ENCODE results near the gene SVBP. TPM values are rescaled to one million over a fixed set of nuclear protein-coding genes. Genes with fewer than 3 reads are reported as not detected.
A peak's percentile ranks its signal among the peaks of the same experiment; 100 is the strongest.

Gene SVBP
- total RNA-seq, 1 donor from 2014 or later: 47.5 TPM

DNA sequence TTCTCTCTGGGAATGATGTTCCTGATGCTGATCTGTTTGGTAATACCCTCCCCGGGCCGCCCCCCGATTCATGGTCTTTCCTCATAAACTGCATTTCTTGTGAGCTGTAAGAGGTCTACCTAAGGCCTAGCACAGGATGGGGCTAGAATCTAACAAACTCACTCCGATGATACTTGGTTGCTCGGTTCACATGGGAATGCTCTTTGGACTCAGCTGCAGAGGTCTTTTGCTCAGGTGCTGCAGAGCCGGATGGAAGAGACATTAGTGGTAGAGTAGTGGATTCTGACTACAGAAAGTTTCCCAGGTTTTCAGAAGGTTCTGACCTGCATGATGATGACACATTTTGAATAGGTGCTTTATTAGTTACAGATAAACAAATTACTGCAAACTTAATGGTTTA lies 40.7 kb downstream of the SVBP start:
- TF ChIP-seq, protein P1, sequence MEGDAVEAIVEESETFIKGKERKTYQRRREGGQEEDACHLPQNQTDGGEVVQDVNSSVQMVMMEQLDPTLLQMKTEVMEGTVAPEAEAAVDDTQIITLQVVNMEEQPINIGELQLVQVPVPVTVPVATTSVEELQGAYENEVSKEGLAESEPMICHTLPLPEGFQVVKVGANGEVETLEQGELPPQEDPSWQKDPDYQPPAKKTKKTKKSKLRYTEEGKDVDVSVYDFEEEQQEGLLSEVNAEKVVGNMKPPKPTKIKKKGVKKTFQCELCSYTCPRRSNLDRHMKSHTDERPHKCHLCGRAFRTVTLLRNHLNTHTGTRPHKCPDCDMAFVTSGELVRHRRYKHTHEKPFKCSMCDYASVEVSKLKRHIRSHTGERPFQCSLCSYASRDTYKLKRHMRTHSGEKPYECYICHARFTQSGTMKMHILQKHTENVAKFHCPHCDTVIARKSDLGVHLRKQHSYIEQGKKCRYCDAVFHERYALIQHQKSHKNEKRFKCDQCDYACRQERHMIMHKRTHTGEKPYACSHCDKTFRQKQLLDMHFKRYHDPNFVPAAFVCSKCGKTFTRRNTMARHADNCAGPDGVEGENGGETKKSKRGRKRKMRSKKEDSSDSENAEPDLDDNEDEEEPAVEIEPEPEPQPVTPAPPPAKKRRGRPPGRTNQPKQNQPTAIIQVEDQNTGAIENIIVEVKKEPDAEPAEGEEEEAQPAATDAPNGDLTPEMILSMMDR (conservative IDR thresholded peaks at IDR 0.05; ENCODE audit: low read depth, low read length): no peak
- H3K4me3 ChIP-seq (ENCODE audit: low read depth, low read length): no peak overlapping the region
- no peak for DNase-seq (ENCODE audit: low read depth)

DNA sequence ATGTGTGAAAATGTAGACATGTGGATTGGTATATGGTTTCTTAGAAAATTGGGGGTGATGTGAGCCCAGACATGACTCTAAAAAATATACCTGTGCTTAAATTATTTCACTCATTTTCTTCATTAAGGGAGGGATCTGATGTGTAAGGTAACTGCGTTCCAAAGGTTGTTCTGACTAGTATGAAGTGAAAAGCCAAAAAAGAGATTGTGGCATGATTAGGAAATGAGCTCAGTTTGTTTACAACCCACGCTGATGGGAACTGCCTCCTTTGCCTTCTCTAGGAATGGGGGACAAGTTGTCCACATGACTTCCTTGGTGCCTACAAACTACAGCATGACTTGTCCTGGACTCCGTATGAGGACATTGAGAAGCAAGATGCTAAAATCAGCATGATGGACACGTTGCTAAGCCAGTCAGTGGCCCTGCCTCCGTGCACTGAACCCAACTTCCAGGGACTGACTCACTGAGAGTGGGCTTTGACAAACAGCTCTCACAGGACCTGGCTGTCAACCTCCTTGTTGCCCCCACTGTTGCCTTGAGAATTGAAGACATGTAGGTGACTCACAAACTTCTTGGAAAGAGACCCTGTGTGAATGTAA lies 42.2 kb downstream of the SVBP start:
- no peak for DNase-seq (ENCODE audit: low read depth)
- H3K4me3 ChIP-seq (ENCODE audit: low read depth, low read length): no peak overlapping the region
- TF ChIP-seq, protein P1 (conservative IDR thresholded peaks at IDR 0.05; ENCODE audit: low read depth, low read length): no peak

DNA sequence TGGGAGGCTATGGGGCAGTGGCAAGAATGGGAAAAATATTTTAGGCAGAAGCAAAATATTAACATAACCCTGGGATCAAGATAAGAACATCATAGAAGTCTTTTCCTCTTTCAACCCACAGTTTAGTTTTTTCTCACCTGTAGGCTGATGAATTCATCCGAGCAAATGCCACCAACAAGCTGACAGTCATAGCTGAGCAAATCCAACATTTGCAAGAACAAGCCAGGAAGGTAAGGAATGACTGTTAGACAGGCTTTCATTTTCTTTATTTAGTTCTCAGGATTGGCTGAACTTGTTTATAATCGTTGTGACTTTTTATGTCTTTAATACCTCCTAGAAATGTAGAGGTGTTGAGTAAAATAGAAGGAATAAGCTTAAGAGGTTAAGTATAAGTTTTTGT lies 43.8 kb downstream of the SVBP start:
- TF ChIP-seq, protein P1 (conservative IDR thresholded peaks at IDR 0.05; ENCODE audit: low read depth, low read length): no peak
- no peak for DNase-seq (ENCODE audit: low read depth)
- no peak overlapping the region for H3K4me3 ChIP-seq (ENCODE audit: low read depth, low read length)

DNA sequence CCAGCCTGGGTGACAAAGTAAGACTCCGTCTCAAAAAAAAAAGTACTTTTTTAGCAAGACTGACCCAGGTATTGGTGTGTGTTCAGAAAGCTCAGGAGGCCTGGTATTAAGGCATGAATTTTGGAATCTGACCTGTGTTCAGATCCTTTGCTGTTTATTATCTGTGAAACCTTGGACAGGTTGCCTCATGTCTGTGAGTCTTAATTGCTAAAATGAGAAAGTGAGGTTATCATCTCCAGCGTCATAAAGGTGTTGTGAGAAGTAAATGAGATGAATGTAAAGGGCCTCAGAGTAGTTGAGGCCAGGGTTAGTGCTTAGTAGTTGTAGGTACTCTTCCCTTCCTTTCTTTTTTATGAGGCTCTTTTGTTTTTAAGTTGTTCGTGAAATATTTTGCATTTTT lies 47.4 kb downstream of the SVBP start:
- no peak for DNase-seq (ENCODE audit: low read depth)
- TF ChIP-seq, protein P1 (conservative IDR thresholded peaks at IDR 0.05; ENCODE audit: low read depth, low read length): no peak
- H3K4me3 ChIP-seq (ENCODE audit: low read depth, low read length): no peak overlapping the region

DNA sequence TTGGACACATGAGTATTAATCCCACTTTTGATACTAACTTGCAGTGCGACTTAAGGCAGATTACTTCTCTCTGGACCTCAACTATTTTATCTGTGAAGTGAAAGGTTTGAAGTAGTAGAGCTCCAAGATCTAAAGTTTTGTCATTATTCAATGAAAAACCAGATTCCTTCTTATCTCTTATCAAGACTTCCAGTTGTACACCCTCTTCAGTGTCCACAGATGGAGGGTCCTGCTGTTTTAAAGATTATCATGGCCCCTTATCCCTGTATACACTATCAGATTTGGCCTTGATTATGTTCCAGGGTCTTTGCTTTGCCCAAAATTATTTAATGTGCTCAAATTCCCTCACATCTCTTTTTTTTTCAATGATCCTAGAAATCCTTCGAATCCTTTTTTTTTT lies 49.0 kb downstream of the SVBP start:
- TF ChIP-seq, protein P1 (conservative IDR thresholded peaks at IDR 0.05; ENCODE audit: low read depth, low read length): no peak
- H3K4me3 ChIP-seq (ENCODE audit: low read depth, low read length): peak overlapping the region; percentile 94
- no peak for DNase-seq (ENCODE audit: low read depth)

DNA sequence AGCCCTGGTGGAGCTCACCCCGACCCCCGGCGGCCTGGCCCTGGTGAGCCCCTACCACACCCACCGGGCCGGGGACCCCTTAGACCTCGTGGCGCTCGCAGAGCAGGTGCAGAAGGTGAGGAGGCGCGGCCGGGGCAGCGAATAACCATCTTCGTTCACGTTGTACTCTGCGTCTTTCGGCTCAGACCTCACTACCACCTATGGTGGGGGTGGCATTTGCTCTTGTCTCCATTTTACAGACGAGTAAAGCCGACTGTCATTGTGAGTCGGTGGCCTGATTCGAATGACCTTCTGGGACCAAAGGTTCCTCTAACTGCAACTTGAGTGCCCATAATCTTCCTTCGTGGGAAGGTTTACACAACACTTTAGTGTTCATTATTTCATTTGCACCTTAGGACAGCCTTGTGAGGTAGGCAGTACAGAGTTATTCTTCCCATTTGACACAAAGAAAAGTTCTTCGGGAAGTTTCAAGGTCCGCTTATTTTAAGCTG lies 49.6 kb downstream of the SVBP start:
- TF ChIP-seq, protein P1 (conservative IDR thresholded peaks at IDR 0.05; ENCODE audit: low read depth, low read length): no peak
- DNase-seq (ENCODE audit: low read depth): no peak
- H3K4me3 ChIP-seq (ENCODE audit: low read depth, low read length): peak overlapping the region; percentile 94
